HT1080 (cell line): ENCODE data around the gene IQCE. TPM values are rescaled to one million over a fixed set of nuclear protein-coding genes. Genes with fewer than 3 reads are reported as not detected.

ENCODE experiments used
- DNase-seq: peaks from one replicate; pipeline ENCODE4 v3.0.0-alpha.2; 2015; ENCODE audit warnings: low read depth
- small RNA-seq: library from RNA; depleted of rRNA; stranded (forward); fragments of <200 nt; gene quantifications from one replicate; pipeline ENCODE3, GENCODE V24; 2014
- total RNA-seq: library from RNA; depleted of rRNA; stranded (reverse); fragments of >200 nt; shearing (Covaris generic); gene quantifications from 2 replicates; pipeline ENCODE4 v1.2.3, GENCODE V29; 2014; rRNA removed

The IQCE gene
- total RNA-seq, 1 experiment from 2014 or later = 5.2 TPM

DNA sequence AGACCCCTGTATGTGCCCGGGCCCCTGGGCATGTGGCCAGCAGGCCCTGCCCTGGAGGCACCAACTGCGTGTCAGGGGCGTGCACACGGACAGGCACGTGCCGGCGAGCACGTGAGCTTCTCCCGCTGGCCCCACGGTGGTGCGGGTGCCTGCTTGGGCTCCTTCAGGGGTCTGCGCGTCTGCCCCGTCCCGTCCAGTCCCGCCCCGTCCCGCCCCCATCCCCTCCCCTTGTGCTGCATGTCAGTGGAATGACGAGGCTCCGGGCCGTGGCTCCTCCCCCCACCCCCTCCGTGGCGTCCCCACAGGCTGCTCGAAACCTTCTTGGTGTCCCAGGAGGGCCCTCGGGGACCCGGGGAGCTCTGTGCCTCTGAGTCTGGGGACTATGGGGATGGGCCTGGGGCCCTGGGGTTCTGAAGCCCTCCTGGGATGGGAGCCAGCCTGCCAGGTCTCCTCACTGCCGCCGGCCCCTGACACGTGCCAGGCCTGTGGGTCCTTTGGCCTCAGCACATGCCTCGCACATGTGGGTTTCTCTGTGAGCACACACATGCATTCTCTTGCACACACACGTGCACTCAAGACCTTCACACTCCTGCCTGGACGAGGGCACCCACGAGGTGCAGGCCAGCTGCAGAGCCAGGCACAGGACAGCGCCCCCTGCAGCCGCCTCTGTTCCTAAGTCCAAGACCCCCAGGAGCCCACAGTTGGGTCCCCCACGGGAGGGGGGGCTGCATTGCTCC lies 101.7 kb downstream of the IQCE start:
- no peak for DNase-seq

DNA sequence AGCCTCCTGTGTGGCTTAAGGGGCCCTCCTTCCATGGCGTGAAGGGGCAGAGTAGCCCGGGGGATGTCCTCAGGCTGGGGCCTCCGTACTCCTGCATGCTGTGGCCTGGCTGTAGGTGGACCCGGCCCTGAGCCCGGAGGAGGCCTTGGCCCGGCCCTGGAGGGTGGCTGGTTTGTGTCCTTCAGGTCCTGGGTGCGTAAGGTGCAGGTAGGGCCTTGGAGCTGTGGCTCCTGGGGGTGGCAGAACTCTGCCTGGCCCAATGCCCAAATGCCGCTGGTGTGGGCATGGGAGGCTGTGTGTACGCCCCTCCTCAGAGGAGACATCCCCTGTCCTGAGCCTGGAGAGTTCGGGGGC lies 102.3 kb downstream of the IQCE start:
- DNase-seq = no peak

DNA sequence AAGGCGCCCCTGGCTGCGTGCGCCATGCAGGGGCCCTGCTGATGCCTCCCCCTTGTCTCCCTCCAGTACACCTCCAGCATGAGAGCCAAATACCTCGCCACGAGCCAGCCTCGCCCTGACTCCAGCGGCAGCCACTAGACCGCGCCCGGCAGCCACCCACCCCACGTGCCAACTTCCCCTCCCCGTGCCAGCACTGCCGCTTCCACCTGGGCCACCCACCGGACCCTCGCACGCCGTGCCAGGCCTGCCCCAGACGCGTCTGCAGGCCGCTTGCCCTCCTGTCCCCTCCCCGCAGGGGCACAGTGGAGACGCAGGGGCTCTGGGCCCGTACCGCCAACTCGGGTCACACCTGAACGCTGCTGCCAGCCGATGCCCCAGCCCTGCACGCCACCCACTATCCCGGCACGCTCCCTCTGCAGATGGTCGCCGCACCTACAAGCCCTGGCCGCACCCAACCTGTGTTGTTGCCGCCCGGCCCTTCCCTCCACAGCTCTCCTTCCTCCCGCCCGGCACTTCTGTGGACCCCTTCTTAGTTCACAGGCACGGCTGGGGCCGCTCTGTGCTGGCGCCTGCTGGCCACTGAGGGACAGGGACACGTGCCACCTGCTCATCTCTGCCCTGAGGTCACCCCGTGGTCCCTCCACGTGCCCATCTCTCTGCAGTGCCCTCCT lies 103.0 kb downstream of the IQCE start:
- DNase-seq = no peak

DNA sequence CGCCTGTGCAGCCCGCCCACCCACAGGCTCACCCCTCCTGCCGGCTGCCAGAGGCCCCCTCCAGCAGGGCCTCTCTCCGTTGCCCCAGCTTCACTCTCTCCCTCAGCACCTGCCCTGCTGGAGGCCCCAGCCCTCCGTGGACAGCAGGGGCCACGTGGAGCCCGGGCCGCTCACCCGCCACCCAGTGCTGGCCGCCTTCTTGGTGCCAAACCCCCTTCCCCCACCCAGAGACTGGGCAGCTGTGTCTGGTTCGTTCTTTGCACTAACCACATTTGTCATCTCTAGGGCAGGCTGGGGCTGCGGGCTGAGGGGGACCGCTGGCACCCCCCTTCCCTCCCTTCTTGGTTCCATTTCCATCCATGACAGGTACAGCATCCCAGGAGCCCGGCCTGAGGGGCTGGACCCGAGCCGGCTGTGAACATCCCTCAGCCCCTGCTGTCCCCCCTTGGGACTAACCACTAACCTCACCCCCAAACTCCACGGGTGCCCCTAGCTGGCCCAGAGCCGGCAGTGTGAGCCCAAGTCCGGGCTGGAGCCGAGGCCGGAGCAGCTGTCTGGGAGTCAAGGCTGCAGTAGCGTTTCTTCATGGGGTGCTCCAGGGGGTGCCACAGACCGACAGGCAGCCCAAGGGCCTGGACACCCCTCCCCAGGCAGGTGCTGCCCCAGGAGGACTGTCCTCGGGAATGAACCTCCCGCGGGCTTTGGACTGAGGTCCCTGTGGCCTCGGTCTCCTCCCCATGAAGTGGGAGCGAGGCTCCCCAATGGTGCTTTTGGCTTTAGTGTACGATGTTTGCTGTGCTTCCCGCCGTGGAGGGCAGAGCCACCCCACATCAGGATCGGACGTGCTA lies 103.7 kb downstream of the IQCE start:
- no peak for DNase-seq

DNA sequence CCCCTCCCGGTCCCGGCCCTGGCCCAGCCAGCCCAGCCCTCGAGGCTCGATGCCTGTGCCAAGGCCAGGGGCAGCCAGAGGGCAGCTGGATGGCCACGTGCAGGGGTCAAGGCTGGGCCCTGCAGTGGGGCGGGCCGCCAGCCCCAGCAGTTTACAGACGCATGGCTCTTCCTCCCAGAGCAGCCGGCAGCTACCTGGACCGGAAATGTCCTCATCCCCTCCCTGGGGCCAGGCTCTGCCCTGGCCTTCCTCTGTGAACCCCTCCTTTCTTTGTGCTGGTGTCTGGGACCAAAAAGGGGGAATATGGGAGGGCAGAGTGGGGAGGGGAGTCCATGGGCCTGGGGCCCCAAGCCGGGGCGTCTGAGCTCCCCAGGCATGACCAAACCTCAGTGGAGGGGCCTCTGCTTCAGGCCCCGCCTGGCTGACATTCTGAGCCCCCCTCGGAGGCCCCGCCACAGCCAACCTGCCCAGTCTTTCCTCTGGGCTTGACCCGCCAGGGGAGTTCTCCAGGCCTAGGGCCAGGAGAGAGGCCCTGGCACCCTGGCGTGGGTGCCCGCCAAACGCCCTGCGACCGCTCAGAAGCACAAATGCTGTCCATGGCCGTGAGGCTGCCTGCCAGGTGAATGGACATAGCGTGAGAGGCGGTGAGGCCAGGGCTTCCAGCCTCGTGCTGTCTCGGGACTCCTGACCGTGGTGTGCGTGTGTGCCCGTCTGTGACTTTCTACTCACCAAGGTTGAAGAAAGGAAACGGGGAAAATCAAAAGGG lies 104.5 kb downstream of the IQCE start:
- no peak for DNase-seq

DNA sequence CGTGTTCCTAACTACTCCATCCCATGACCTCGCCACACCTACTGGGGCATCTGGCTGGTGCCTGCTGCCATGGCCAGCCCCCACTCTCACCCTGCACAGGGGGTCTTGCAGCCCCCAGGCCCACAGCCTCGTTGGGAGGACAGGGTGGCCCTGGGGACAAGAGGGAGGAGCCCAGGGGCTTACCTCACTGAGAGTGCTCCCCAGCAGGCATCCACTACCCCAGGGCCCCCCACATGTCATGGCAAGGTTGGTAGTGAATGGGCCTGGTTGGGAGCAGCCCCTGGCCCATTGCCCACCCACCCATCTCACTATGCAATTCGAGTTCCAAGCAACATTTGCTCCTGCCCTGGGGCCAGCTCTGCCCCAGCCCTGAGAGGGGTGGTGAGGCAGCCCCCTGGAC lies 105.2 kb downstream of the IQCE start:
- no peak for DNase-seq

Small RNAs within 50 kb of the gene (small RNA-seq; reads per million reads assigned to genes)
- not detected for gene MIR4648

Other genes with a start within 250 kb of the IQCE start
- gene SNX8, start 244.5 kb upstream of the IQCE start, total RNA-seq = 16.7 and 19.9 TPM in 2 replicates
- gene EIF3B, start 204.2 kb upstream of the IQCE start, total RNA-seq = 248 and 258 TPM in 2 replicates
- 13.4 and 17.7 TPM in 2 replicates for gene CHST12, start 155.4 kb upstream of the IQCE start, total RNA-seq
- gene GRIFIN, start 82.6 kb upstream of the IQCE start, total RNA-seq = not detected in 2 replicates
- 8.0 and 8.3 TPM in 2 replicates for gene LFNG, start 39.2 kb upstream of the IQCE start, total RNA-seq
- gene BRAT1, start 3.5 kb upstream of the IQCE start, total RNA-seq = 51.9 and 56.2 TPM in 2 replicates
- gene TTYH3, start 73.0 kb downstream of the IQCE start, total RNA-seq = 16.6 and 24.8 TPM in 2 replicates
- gene AMZ1, start 129.2 kb downstream of the IQCE start, total RNA-seq = not detected in 2 replicates